Natural killer cell (primary cell): ENCODE measurements around the gene UXS1. TPM values are rescaled to one million over a fixed set of nuclear protein-coding genes. Genes with fewer than 3 reads are reported as not detected.

Experiments
- ATAC-seq, 3 donors: fragments of 150-1000 bp in 2 of 3; fragments of 200-7000 bp in 1 of 3; cut with Tn5 transposase; 1 replicate in 1 of 3; 2 replicates in 2 of 3; pipeline ENCODE4 v1.10.0; 2021; ENCODE audit warnings: mild to moderate bottlenecking in 2 of 3, moderate library complexity in 2 of 3
- DNase-seq, 2 donors: peaks; one replicate each; pipeline versions ENCODE4 v3.0.0 to v3.0.0-alpha.2; 2013 to 2021; ENCODE audit warnings: mixed read lengths in 1 of 2
- H3K27ac ChIP-seq: one replicate; pipeline ENCODE4 v1.5.1; 2013; ENCODE audit warnings: mild to moderate bottlenecking, low read length
- H3K27me3 ChIP-seq: one replicate; pipeline ENCODE4 v1.6.1; 2013; ENCODE audit warnings: low read length; ENCODE audit not compliant: control insufficient read depth, insufficient read depth
- H3K36me3 ChIP-seq: one replicate; pipeline ENCODE4 v1.6.1; 2013; ENCODE audit warnings: low read length; ENCODE audit not compliant: control insufficient read depth, insufficient read depth
- H3K4me1 ChIP-seq: one replicate; pipeline ENCODE4 v1.6.1; 2013; ENCODE audit warnings: low read length; ENCODE audit not compliant: control insufficient read depth, insufficient read depth
- H3K4me3 ChIP-seq: one replicate; pipeline ENCODE4 v1.5.1; 2013; ENCODE audit warnings: low read length
- H3K9me3 ChIP-seq: one replicate; pipeline ENCODE4 v1.6.1; 2013; ENCODE audit warnings: low read length; ENCODE audit not compliant: control insufficient read depth, insufficient read depth
- H3K27ac Mint-ChIP-seq, 2 donors: one replicate each; pipeline ENCODE4 v1.8.0; 2022; ENCODE audit warnings: mild to moderate bottlenecking in 2 of 2, mixed read lengths in 2 of 2, moderate library complexity in 1 of 2
- H3K27me3 Mint-ChIP-seq, 2 donors: one replicate each; pipeline ENCODE4 v1.8.0; 2022; ENCODE audit warnings: low read depth in 2 of 2, mixed read lengths in 2 of 2
- H3K36me3 Mint-ChIP-seq: one replicate; pipeline ENCODE4 v1.8.0; 2022; ENCODE audit warnings: mixed read lengths
- H3K4me1 Mint-ChIP-seq, 2 donors: one replicate each; pipeline ENCODE4 v1.8.0; 2022; ENCODE audit warnings: mixed read lengths in 2 of 2
- H3K4me3 Mint-ChIP-seq: one replicate; pipeline ENCODE4 v1.8.0; 2022; ENCODE audit warnings: mild to moderate bottlenecking, moderate library complexity, mixed read lengths
- H3K9me3 Mint-ChIP-seq, 2 donors: one replicate each; pipeline ENCODE4 v1.8.0; 2022; ENCODE audit warnings: mixed read lengths in 2 of 2
- WGBS: methylation state at CpG from one replicate; pipeline ENCODE4 v1.1.7; 2013; ENCODE audit warnings: missing lambda C conversion rate; ENCODE audit not compliant: insufficient coverage; 5-methylcytosine and 5-hydroxymethylcytosine counted together
- intact Hi-C: fragments of 100-400 bp; cut with micrococcal nuclease; formaldehyde crosslinking; loops from one replicate; pipeline ENCODE4 v1.14.2; 2022
- total RNA-seq, 4 donors: library from RNA; stranded (reverse); fragments of 120-200 nt in 1 of 4; gene quantifications; one replicate each; pipeline versions ENCODE4 v1.2.3 to v1.2.4, GENCODE V29; 2013 to 2022
- TF ChIP-seq, protein P1 (sequence below): fragments of 200-600 bp; IDR thresholded peaks from one replicate; pipeline ENCODE4 v1.8.0; 2022; ENCODE audit warnings: antibody characterized with exemption

Gene UXS1
- total RNA-seq, 3 donors from 2014 or later (not counting 1 experiment from before 2014, with no cell fraction given), result 36.3 to 60.4 (median 37.5) TPM

DNA sequence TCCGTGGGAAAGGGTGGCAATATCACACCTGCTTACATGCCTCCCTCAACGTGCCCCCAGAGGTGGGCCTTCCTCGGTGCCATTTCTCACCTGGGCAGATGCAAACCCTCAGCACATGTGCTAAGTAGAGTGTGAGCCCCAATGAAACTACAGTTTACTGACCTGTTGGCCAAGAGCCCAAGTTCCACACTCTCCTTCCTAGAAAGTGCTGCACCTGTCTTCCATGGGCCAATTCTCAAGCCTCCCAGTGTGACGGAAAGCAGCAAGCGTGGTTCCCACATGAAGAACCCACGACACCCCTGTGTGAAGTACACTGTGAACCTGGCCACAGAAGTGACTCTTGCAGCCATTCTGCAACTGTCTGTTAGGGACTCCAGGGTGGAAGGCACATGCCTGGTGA lies 73.7 kb downstream of the UXS1 start:
- Histone ChIP-seq H3K27ac (no peak overlapping the region), H3K9me3 (no peaks in the 10 kb centered on the region), H3K27me3 (no peaks in the 10 kb centered on the region), H3K36me3 (peaks cover 50% of the 10 kb centered on the region), H3K4me3 (no peak overlapping the region), H3K4me1 (peaks cover 3% of the 10 kb centered on the region)
- ATAC-seq (no peak), DNase-seq (no peak)
- Mint-ChIP-seq H3K4me3 (no peak overlapping the region), H3K36me3 (no peaks in the 10 kb centered on the region), H3K27me3 (no peaks in the 10 kb centered on the region), H3K27ac (peak overlapping the region in 1 of 2 donors; percentile 14), H3K9me3 (no peaks in the 10 kb centered on the region), H3K4me1 (peaks cover 0 to 14% of the 10 kb centered on the region in 2 donors)
- intact Hi-C loops, result no loop called here
- TF ChIP-seq, protein P1, sequence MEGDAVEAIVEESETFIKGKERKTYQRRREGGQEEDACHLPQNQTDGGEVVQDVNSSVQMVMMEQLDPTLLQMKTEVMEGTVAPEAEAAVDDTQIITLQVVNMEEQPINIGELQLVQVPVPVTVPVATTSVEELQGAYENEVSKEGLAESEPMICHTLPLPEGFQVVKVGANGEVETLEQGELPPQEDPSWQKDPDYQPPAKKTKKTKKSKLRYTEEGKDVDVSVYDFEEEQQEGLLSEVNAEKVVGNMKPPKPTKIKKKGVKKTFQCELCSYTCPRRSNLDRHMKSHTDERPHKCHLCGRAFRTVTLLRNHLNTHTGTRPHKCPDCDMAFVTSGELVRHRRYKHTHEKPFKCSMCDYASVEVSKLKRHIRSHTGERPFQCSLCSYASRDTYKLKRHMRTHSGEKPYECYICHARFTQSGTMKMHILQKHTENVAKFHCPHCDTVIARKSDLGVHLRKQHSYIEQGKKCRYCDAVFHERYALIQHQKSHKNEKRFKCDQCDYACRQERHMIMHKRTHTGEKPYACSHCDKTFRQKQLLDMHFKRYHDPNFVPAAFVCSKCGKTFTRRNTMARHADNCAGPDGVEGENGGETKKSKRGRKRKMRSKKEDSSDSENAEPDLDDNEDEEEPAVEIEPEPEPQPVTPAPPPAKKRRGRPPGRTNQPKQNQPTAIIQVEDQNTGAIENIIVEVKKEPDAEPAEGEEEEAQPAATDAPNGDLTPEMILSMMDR, result no peak
- WGBS, result 74% methylated on average over 6 of the region's 6 CpGs

DNA sequence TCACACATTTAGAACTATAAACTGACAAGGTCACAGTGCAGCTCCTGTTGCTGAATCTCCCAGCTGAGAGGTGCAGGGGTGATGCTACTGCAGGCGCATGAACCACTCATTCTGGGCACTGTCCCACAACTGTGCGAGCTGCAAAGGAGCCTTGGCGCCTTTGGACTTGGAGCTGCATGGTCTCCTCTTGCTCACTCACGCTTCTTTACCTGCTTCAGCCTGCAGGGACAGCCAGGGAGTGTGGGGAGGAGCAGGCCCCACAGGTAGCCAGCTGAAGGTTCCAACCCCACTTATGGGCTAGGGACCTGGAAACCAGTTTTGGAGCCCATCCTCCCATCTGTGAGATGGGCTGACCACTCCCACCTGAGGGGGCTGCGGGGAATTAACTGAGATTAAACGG lies 75.0 kb downstream of the UXS1 start:
- no peak overlapping the region for H3K4me3 Mint-ChIP-seq
- Histone ChIP-seq H3K9me3 (no peaks in the 10 kb centered on the region), H3K36me3 (peaks cover 43% of the 10 kb centered on the region), H3K4me1 (peaks cover 3% of the 10 kb centered on the region), H3K27me3 (no peaks in the 10 kb centered on the region), H3K27ac (no peak overlapping the region), H3K4me3 (no peak overlapping the region)
- H3K36me3 Mint-ChIP-seq, result no peaks in the 10 kb centered on the region
- peaks cover 0 to 14% of the 10 kb centered on the region in 2 donors for H3K4me1 Mint-ChIP-seq
- DNase-seq (no peak), ATAC-seq (no peak)
- intact Hi-C loops, result no loop called here
- 96% methylated on average over 6 of the region's 6 CpGs for WGBS
- peak overlapping the region in 1 of 2 donors; percentile 27 for H3K27ac Mint-ChIP-seq
- H3K27me3 Mint-ChIP-seq, result no peaks in the 10 kb centered on the region
- no peaks in the 10 kb centered on the region for H3K9me3 Mint-ChIP-seq
- TF ChIP-seq, protein P1, result no peak

DNA sequence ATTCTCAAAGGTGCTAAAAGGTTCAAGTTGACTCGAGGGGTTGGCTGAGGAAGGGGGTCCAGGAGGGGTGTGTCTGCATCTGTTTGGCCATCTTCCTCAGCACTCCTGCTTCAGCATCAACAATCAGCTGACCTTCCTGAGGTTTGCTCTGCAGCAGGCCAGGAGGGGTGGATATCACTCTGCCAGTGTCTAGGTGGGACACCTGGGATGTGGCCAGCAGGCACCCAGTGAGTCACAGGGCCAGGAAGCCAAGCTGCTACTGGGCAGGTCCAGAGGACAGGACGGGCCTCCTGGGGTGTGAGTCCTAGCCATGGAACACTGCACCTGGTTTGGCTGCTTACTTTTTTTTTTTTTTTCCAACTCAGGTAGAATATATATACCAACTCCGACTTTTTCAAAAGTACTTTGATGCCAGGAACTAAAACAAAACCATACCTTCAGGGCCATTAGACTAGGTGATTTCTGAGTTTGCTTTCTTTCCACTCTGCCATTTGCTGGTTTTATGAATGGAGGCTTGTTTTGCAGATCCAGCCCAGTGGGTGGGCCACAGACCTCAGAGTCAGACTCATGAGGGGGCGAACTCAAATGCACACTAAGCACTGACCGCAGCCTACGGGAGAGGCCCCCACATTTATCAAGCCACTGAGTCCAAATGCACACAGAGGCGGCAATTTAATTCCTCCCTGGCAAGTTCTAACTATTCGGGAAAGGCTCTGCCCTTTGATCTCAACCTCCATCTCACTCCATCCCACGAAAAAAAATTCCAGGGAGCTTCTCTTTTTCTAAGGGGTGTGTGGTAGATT lies 76.0 kb downstream of the UXS1 start:
- peaks cover 3% of the 10 kb centered on the region for H3K4me1 ChIP-seq
- H3K9me3 ChIP-seq, result no peaks in the 10 kb centered on the region
- peaks cover 0 to 14% of the 10 kb centered on the region in 2 donors for H3K4me1 Mint-ChIP-seq
- intact Hi-C loops, result no loop called here
- no peak for DNase-seq
- 98% methylated on average over 7 of the region's 9 CpGs for WGBS
- no peaks in the 10 kb centered on the region for H3K36me3 Mint-ChIP-seq
- no peak overlapping the region for H3K4me3 Mint-ChIP-seq
- H3K27me3 Mint-ChIP-seq, result no peaks in the 10 kb centered on the region
- no peak overlapping the region for H3K4me3 ChIP-seq
- no peaks in the 10 kb centered on the region for H3K9me3 Mint-ChIP-seq
- H3K36me3 ChIP-seq, result peaks cover 37% of the 10 kb centered on the region
- no peak for ATAC-seq
- H3K27ac ChIP-seq, result no peak overlapping the region
- no peak overlapping the region for H3K27ac Mint-ChIP-seq
- H3K27me3 ChIP-seq, result no peaks in the 10 kb centered on the region
- TF ChIP-seq, protein P1, result no peak
